Epithelial cell of esophagus (primary cell): ENCODE results near the gene ST6GAL1.
"Not testable (repeated sequence)": the region's sequence is repeated elsewhere in the genome, so short reads cannot be mapped to it uniquely, and the experiment has no call there.

Source experiments
- DNase-seq: peaks from one replicate; pipeline ENCODE4 v3.0.0; 2010; ENCODE audit warnings: low read depth
- H3K4me3 ChIP-seq: 2 replicates; pipeline ENCODE4 v1.5.1; 2011; ENCODE audit warnings: mild to moderate bottlenecking, low read length, control low read depth
- TF ChIP-seq, protein P1 (sequence below): IDR thresholded peaks from 2 replicates; pipeline ENCODE4 v1.5.1; 2011; ENCODE audit warnings: low read depth, mild to moderate bottlenecking, low read length, control low read depth, inconsistent platforms; ENCODE audit not compliant: insufficient read depth; ENCODE audit errors: missing control alignments

ST6GAL1 gene

DNA sequence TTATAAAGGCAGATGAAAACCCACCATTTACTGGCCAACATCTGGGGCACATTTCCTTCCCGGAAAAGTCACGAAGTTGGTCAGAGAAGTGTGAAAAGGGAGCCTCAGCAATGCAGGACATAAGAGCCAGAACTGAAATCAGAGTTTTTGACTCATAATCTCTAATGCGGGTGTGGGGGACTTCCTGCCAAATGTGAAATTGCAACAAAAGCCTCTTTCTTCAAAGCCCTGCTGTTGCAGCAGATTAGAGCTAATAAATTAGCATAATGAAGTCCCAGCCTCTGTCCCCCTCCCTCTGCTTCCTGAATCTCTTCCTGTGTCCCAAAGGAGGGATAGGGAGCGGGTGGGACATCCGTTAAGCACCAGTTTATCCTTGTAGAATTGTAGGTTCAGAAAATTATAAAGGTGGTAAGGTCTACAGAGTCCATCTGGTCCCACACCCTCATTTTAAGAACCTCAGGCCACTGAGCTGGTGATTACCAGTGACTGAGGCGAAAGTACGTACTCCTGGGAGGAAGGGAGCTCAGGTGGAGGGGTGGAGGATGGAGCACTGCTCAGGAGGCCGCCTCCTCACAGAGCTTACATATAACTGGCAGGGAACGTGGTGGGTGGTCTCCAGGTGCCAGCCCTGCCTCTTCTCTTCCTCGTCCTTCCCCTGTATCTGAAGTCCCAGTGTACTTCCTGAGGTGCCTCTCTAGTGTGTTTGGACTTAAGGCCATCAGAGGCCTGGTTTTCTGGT is 35.0 kb downstream of the ST6GAL1 start:
- TF ChIP-seq, protein P1, sequence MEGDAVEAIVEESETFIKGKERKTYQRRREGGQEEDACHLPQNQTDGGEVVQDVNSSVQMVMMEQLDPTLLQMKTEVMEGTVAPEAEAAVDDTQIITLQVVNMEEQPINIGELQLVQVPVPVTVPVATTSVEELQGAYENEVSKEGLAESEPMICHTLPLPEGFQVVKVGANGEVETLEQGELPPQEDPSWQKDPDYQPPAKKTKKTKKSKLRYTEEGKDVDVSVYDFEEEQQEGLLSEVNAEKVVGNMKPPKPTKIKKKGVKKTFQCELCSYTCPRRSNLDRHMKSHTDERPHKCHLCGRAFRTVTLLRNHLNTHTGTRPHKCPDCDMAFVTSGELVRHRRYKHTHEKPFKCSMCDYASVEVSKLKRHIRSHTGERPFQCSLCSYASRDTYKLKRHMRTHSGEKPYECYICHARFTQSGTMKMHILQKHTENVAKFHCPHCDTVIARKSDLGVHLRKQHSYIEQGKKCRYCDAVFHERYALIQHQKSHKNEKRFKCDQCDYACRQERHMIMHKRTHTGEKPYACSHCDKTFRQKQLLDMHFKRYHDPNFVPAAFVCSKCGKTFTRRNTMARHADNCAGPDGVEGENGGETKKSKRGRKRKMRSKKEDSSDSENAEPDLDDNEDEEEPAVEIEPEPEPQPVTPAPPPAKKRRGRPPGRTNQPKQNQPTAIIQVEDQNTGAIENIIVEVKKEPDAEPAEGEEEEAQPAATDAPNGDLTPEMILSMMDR: no peak
- DNase-seq: no peak
- no peak overlapping the region for H3K4me3 ChIP-seq

DNA sequence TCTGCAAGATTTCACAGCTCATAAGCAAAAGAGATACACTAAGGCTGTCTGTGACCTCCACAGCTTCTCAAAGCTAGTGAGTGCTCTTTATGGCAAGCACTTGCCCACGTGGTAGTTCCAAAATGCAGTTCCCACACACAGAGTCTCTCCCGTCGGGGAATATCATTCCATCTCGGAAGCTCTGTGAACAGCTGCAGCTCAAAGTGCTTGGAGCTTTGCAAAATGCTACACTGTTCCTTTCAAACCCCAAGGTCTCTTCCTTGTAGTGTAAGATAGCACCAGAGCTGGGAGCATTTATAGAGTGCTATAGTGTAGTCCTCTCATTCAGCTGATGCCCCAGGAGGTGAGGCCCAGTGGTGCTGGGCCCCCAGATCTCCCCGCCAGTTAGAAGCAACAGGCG is 36.1 kb downstream of the ST6GAL1 start:
- DNase-seq: no peak

DNA sequence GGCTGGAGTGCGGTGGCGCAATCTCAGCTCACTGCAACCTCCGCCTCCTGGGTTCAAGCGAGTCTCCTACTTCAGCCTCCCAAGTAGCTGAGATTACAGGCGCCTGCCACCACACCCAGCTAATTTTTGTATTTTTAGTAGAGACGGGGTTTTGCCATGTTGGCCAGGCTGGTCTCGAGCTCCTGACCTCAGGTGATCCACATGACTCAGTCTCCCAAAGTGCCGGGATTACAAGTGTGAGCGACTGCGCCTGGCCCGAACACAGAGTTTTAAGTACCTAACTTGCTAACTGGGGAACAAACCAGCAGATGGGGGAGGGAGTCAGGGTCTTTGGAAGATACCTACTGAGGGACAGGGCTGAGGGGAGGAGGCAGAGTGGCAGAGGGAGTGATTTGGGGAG is 36.9 kb downstream of the ST6GAL1 start:
- not testable (repeated sequence) for DNase-seq, H3K4me3 ChIP-seq

More for the DNA sequence above, 36.1 kb downstream of the ST6GAL1 start:
- no peak overlapping the region for H3K4me3 ChIP-seq
- TF ChIP-seq, protein P1: no peak

DNA sequence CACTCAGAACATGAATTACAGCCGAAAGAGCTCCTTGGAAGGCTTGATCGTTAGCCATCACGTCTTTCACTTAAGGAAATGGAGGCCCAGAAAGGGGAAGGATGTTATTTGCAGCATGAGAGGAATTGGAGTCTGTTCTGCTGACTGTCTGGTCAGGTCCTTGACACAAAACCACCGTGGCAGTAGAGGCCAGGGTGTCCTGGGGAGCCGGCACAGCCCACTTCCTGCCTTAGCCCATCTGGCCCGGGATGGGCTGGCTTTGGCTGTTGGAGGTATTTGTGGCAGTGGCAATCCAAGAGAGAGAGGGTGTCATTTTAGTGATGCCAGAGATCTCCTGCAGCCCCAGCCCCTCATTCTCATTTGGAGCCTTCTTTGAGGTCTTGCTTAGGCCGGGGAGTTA is 37.4 kb downstream of the ST6GAL1 start:
- TF ChIP-seq, protein P1: no peak
- no peak overlapping the region for H3K4me3 ChIP-seq
- DNase-seq: no peak

DNA sequence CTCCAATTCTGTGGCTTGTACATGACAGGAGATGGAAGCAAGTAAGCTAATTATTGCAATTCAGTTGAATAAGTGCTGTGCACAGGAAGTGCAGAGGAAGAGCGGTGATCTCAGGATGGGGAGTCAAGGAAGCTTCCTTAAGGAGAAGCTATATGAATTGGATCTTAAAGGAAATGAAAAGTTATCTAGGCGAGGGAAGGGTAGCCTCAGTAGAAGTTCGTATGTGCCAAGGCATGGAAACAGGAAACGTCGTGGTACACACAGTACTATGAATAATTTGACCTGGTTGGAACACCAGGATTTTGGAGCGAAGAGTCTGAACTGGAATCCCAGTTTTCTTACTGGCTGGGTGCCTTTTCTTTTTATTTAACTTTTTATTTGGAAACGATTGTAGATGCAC is 39.3 kb downstream of the ST6GAL1 start:
- TF ChIP-seq, protein P1: no peak
- DNase-seq: no peak
- H3K4me3 ChIP-seq: no peak overlapping the region

DNA sequence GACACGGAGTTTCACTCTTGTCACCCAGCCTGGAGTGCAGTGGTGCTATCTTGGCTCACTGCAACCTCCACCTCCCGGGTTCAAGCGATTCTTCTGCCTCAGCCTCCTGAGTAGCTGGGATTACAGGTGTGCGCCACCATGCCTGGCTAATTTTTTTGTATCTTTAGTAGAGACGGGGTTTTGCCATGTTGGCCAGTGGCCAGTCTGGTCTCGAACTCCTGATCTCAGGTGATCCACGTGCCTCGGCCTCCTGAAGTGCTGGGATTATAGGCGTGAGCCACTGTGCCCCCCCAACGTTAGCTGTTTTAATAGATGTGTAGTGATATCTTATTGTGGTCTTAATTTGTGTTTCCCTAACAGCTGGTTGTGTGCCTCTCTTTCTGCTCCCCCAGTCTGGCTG is 40.8 kb downstream of the ST6GAL1 start:
- not testable (repeated sequence) for H3K4me3 ChIP-seq, DNase-seq

DNA sequence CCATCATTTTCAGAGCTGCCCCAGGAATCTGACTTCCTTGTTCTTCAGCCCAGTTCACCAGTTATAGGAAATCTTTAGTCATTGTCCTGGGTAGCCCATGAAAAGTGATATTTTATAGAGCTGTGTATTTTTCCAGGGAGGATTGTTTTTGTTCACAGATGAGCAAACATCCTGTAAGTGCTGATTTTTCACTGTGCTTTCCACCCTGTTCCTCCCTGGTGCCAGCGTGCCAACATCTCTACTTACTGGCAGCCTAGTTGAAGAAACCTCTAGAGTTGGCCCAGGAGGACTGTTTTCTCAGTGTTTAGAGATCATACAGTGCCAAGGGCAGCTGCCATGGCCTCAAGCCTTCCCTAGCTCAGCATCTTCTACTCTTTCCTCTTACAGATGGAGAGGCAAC is 41.3 kb downstream of the ST6GAL1 start:
- TF ChIP-seq, protein P1: no peak
- H3K4me3 ChIP-seq: no peak overlapping the region
- DNase-seq: no peak

DNA sequence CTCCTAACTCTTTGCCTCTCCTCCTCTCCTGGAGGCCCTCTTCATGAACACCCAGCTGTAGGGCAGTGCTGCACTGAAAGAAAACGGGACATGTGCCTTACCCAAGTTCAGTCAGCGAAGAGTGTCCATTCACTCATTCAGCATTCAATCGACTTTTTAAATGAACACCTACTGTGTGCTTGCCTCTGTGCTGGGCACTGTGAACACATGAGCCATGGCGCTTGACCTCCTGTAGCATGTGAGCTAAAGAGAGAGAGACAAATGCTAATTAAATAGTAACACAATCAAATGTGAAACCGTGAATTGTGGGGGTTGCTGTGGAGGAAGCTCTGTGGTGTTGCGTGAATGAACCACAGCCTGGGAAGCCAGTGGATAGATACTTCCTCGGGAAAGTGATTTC is 43.4 kb downstream of the ST6GAL1 start:
- TF ChIP-seq, protein P1: no peak
- DNase-seq: no peak
- no peak overlapping the region for H3K4me3 ChIP-seq
